AG04450 (cell line): Measurements from ENCODE around the gene DOCK4. TPM values are rescaled to one million over a fixed set of nuclear protein-coding genes. Genes with fewer than 3 reads are reported as not detected.

Experiments
- CTCF ChIA-PET: fragments of 300-600, 350-600 bp; formaldehyde crosslinking; extraction: SDS; loops from one replicate; lab custom pipeline; 2022; ENCODE audit warnings: antibody characterized with exemption, inconsistent platforms; lab: Charles Lee
- POLR2A ChIA-PET: fragments of 350-600 bp; formaldehyde crosslinking; extraction: SDS; loops from one replicate; lab custom pipeline; 2021; ENCODE audit warnings: antibody characterized with exemption, inconsistent platforms; lab: Yijun Ruan, JAX
- DNase-seq: peaks from one replicate; pipeline ENCODE4 v3.0.0-alpha.2; 2011; ENCODE audit warnings: low read depth, low spot score
- H3K27ac ChIP-seq: one replicate; pipeline ENCODE4 v1.5.1; 2012; ENCODE audit warnings: low read depth, low read length, control low read depth
- H3K27me3 ChIP-seq: one replicate; pipeline ENCODE4 v1.6.0; 2012; ENCODE audit warnings: low read length; ENCODE audit not compliant: control insufficient read depth, insufficient read depth
- H3K4me3 ChIP-seq: 2 replicates; pipeline ENCODE4 v1.5.1; 2011; ENCODE audit warnings: mild to moderate bottlenecking, low read depth, low read length, control low read depth
- H3K9me3 ChIP-seq: 2 replicates; pipeline ENCODE4 v1.5.1; 2012; ENCODE audit warnings: low read length; ENCODE audit not compliant: control insufficient read depth, insufficient read depth
- CTCF ChIP-seq: IDR thresholded peaks from 2 replicates; pipeline ENCODE4 v1.5.1; 2011; ENCODE audit warnings: low read depth, low read length, control low read depth, inconsistent platforms
- polyA plus RNA-seq: library from polyadenylated mRNA; depleted of rRNA; stranded (reverse); fragments of >200 nt; gene quantifications from 2 replicates; pipeline ENCODE4 v1.2.3, GENCODE V29; 2011

Gene DOCK4
- polyA plus RNA-seq, 1 experiment: 12.6 TPM

- no peaks in the 10 kb centered on the region for H3K9me3 ChIP-seq
- CTCF ChIA-PET: interaction anchor here (0.6 to 7.1 kb wide), 39 partner anchors 8 to 849 kb away, joined by 3 to 83 read pairs (median 4); no protein-coding TSS in a partner anchor
- H3K27ac ChIP-seq: no peak overlapping the region
- no peaks in the 10 kb centered on the region for H3K27me3 ChIP-seq
- peak; percentile 92 for TF ChIP-seq CTCF
- no peak for DNase-seq
- POLR2A ChIA-PET: interaction anchor here (0.5 to 0.9 kb wide), 3 partner anchors 520 to 699 kb away, joined by 3 to 5 read pairs (median 3); partner anchors contain the start of gene IFRD1
- H3K4me3 ChIP-seq: no peak overlapping the region
Observed at GRCh38 chr7:111752022-111752582, 454.1 kb downstream of the DOCK4 start.

GRCh38 chr7:111750878-111751277 is 455.3 kb downstream of the DOCK4 start:
- TF ChIP-seq CTCF: no peak
- POLR2A ChIA-PET: no interaction called here
- no peak overlapping the region for H3K27ac ChIP-seq
- no peak overlapping the region for H3K4me3 ChIP-seq
- no peaks in the 10 kb centered on the region for H3K27me3 ChIP-seq
- no peaks in the 10 kb centered on the region for H3K9me3 ChIP-seq
- CTCF ChIA-PET: interaction anchor here (1.0 to 2.1 kb wide), 3 partner anchors 9 to 702 kb away, joined by 4 to 9 read pairs (median 5); no protein-coding TSS in a partner anchor
- no peak for DNase-seq

GRCh38 chr7:111750228-111750627 is 456.0 kb downstream of the DOCK4 start:
- H3K4me3 ChIP-seq: no peak overlapping the region
- no peaks in the 10 kb centered on the region for H3K27me3 ChIP-seq
- ChIA-PET POLR2A (no interaction called here), CTCF (interaction anchor here (1.0 to 2.1 kb wide), 2 partner anchors 9 to 666 kb away, joined by 5 to 9 read pairs; no protein-coding TSS in a partner anchor)
- no peaks in the 10 kb centered on the region for H3K9me3 ChIP-seq
- no peak for TF ChIP-seq CTCF
- no peak for DNase-seq
- H3K27ac ChIP-seq: no peak overlapping the region

GRCh38 chr7:111749625-111750024 is 456.6 kb downstream of the DOCK4 start:
- no peak for TF ChIP-seq CTCF
- no peak overlapping the region for H3K4me3 ChIP-seq
- H3K9me3 ChIP-seq: no peaks in the 10 kb centered on the region
- DNase-seq: no peak
- H3K27me3 ChIP-seq: no peaks in the 10 kb centered on the region
- ChIA-PET CTCF (interaction anchor here (1.0 to 2.1 kb wide), 4 partner anchors 8 to 747 kb away, joined by 4 to 9 read pairs (median 6); no protein-coding TSS in a partner anchor), POLR2A (no interaction called here)
- no peak overlapping the region for H3K27ac ChIP-seq

GRCh38 chr7:111747718-111748117 is 458.5 kb downstream of the DOCK4 start:
- DNase-seq: no peak
- ChIA-PET POLR2A (no interaction called here), CTCF (interaction anchor here (1.7 kb wide), 1 partner anchor 12 kb away, joined by 7 read pairs; no protein-coding TSS in a partner anchor)
- no peaks in the 10 kb centered on the region for H3K27me3 ChIP-seq
- no peak overlapping the region for H3K4me3 ChIP-seq
- TF ChIP-seq CTCF: no peak
- no peaks in the 10 kb centered on the region for H3K9me3 ChIP-seq
- H3K27ac ChIP-seq: no peak overlapping the region
